GM18511 (cell line): Measurements from ENCODE around the gene ADIPOR1.
A peak's percentile ranks its signal among the peaks of the same experiment; 100 is the strongest.
"Not testable (repeated sequence)": the region's sequence is repeated elsewhere in the genome, so short reads cannot be mapped to it uniquely, and the experiment has no call there.

Experiments
- ATAC-seq: cut with Tn5 transposase; IDR thresholded peaks from one replicate; pipeline ENCODE4 v1.9.1; 2021; ENCODE audit warnings: mild to moderate bottlenecking, moderate library complexity; ENCODE audit not compliant: unreplicated experiment

ADIPOR1 gene

DNA sequence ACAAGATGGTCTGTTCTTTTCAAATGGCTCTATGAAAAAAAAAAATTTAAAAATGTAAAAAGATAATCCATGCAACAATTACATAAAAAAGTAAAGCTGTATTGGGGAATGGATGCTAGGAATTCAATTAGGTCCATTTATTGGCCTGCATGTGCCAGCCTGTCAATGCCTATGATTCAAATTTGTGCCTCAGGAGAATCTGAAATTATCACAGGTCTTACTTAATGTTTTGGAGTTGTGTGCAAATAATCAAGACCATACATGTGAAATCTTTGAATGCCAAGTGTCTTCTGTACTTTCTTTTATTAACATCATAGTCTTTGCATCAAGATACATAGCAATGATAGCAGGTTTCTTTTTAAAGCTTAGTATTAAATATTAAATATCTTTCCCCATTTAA lies 17.6 kb downstream of the ADIPOR1 start:
- ATAC-seq = no peak

DNA sequence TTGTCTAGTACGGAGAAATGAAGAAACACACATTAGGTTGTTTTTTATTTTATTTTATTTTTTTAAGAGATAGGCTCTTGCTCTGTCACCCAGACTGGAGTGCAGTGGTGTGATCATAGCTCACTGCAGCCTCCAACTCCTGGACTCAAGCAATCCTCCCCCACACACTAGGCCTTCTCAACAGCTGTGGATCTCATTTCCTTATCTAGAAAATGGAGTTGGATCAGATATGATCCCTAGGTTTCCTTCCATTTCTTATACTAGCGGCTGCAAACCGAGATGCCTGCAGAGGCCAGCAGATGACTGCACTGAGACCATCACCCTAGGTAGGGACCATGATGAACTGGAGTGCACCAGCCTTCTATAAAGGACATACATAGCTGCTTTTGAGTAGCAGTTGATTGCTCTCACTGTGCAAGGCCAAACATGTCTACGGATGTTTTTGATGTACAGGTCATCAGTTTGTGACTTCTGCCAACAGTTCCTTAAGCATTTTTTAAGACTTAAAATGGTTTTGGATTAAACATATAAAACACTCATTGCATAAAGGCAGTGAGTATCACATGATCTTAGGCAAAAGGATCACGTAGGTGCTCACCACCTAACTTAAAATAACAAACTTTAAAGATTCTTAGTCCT lies 19.7 kb downstream of the ADIPOR1 start:
- no peak for ATAC-seq

DNA sequence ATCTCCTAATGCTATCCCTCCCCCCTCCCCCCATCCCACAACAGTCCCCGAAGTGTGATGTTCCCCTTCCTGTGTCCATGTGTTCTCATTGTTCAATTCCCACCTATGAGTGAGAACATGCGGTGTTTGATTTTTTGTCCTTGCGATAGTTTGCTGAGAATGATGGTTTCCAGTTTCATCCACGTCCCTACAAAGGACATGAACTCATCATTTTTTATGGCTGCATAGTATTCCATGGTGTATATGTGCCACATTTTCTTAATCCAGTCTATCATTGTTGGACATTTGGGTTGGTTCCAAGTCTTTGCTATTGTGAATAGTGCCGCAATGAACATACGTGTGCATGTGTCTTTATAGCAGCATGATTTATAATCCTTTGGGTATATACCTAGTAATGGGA lies 21.7 kb downstream of the ADIPOR1 start:
- not testable (repeated sequence) for ATAC-seq

DNA sequence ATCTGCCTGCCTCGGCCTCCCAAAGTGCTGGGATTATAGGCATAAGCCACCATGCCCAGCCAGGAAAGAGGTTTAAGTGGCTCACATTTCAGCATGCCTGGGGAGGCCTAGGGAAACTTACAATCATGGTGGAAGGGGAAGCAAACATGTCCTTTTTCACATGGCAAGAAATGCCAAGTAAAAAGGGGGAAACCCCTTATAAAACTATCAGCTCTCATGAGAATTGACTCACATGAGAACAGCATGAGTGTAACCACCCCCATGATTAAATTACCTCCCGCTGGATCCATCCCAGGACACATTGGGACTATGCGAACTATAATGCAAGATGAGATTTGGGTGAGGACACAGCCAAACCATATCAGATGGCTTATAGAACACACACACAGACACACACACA lies 22.3 kb downstream of the ADIPOR1 start:
- ATAC-seq = no peak

DNA sequence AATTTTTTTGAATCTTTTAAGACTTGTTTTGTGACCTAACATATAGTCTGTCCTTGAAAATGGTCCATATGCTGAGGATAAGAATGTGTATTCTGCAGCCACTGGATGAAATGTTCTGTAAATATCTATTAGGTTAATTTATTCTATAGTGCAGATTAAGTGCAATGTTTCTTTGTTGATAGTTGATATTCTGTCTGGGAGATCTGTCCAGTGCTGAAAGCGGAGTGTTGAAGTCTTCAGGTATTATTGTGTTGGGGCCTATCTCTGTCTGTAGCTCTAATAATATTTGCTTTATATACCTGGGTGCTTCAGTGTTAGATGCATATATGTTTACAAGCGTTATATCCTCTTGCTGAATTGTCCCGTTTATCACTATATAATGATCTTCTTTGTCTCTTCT lies 23.4 kb downstream of the ADIPOR1 start:
- ATAC-seq = no peak

DNA sequence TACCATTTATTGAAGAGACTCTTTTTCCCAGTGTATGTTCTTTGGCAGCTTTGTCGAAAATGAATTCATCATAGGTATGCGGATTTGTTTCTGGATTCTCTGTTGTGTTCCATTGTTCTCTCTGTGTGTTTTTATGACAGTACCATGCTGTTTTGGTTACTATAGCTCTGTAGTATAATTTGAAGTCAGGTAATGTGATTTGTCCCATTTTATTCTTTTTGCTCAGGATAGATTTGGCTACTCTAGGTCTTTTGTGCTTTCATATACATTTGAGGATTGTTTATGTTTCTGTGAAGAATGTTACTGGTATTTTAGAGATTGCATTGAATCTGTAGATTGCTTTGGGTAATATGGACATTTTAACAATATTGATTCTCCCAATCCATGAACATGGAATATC lies 25.6 kb downstream of the ADIPOR1 start:
- ATAC-seq = no peak

DNA sequence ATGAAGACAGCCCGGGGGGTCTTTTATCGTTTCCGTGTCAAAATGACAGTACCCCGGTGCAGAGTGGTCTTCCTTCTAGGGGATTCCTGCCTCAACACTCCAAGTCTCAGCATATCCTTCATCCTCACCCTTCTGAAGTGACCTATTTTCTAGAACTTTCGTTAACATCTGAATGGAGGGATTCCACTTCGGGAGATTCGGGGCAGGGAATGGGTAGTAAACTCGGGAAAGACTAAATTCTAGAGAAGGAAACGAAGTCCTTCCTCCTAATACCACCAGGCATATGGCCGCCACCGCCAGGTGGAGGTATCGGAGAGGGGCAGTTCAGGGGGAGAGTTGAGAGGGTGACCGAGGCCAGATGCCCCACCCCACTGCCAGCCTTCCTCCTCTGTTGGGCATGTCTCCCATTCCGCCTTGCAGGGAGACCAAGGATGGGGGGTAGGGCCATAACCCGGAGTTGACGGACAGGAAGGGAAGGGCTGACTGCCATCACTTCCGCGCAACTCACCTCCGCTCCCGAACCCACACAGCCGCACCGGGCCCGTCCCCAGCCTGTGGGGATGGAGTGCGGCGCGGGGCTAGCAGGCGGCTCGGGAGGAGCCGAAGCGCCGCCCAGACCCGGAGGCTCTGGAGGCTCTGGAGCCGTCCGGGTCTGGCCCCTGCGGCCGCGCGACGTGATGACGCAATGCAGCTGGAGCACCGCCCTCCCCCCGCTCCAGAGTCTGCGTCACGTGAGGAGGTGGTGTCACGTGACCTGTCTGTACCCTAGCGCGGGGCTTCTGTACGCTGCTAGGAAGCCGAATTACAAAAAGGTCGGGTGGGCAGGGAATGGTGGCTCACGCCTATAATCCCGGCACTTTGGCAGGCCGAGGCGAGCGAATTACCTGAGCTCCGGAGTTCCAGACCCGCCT lies 31.3 kb downstream of the ADIPOR1 start, which contains the start of gene KLHL12:
Gene KLHL12 (minus strand): TSS at position 654 of the 911 bp plus-strand sequence. CDS start 2,072 bp downstream, outside the sequence.
- ATAC-seq = peak; percentile 92

DNA sequence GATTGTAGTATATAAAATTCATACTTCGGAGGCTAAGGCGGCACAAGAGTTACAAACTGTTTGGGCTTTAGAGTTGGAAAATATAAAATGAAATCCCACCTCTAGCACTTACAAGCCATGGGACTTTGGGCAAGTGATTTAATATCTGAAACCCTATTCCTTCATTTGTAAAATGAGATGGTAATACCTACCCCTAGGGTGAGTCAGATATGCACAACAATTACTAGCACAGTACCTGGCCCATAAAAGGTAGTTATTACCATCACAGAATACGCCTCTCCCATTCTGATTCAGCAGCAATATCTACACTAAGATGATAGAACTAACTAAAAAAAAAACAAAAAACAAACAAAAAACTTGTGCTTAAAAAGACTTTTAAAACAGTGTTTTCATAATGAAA lies 34.6 kb downstream of the ADIPOR1 start:
- no peak for ATAC-seq

DNA sequence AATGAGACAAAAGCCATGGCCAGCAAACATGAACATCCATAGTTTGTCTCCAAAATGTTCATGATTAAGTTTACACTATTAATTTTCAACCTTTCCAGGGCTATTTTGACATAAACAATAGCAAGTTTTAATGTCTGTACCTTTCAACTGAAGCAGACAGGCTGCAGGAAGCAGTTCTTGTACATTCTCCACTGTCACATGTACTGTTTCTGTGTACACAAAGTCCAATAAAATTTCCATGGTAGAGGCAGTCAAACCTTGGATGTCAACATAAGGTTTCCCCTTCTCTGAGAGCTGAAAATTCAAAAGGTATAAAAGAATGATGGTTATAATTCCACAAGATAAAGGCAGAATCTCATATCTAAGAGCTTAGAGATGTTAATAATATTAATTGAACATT lies 38.5 kb downstream of the ADIPOR1 start:
- no peak for ATAC-seq

DNA sequence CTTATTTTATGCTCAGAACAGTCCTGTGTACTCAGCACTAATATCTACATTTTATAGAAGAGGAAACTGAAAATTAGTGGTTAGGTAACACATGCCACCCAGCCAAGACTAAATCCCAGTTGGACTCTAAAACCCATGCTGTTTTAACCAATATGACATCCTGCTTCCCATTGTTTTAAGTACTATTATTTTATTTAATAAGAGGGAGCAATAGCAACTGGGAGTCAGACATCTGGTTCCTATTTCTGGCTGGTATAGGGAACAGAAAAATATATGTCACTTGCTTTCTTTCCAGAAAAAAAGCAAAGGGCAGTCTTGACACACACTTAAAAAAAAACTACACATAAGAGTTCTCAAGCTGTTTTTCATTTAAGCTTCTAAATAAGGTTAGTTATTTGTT lies 43.0 kb downstream of the ADIPOR1 start:
- no peak for ATAC-seq

DNA sequence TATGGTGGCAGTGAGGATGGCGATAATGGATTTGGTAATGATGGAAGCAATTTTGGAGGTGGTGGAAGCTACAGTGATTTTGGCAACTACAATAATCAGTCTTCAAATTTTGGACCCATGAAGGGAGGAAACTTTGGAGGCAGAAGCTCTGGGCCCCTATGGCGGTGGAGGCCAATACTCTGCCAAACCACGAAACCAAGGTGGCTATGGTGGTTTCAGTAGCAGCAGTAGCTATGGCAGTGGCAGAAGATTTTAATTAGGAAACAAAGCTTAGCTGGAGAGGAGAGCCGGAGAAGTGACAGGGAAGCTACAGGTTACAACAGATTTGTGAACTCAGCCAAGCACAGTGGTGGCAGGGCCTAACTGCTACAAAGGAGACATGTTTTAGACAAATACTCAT lies 45.6 kb downstream of the ADIPOR1 start:
- not testable (repeated sequence) for ATAC-seq

DNA sequence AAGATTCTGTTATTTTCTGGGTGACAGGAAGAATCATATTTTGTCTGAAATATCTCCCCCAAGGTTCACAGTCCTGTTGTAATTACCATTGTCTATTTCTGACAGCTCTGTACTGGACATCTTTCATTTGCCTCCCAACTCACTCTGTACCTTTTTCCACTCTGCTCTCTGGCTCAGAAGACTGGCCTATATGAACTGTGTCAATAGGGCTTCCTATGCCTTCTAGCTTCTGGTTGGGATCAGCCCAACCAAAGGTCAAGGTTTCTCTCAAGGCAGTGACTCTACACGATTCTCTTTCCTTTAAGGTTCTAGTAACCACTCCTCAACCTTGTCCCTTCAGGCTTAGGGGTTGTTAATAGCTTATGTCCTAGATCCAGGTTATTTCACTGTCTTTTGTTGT lies 48.6 kb downstream of the ADIPOR1 start:
- ATAC-seq = no peak

DNA sequence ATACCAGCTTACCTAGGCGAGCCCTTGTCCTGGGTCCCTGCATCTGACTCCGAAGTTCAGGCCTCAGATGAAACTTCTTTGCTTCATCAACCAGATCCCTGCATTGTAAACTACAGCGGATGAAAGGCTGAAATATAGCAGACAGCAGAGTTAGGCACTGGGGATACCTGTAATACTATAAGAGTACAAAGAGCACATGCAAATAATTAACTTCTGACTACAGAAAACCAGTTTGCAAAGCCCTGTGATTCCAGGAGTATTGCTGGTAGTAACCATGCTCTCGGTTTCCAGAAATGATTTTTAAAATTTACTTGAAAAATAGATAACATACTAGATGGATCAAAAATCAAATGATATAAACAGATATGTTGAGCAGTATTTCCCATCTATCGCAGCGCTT lies 49.1 kb downstream of the ADIPOR1 start:
- no peak for ATAC-seq

DNA sequence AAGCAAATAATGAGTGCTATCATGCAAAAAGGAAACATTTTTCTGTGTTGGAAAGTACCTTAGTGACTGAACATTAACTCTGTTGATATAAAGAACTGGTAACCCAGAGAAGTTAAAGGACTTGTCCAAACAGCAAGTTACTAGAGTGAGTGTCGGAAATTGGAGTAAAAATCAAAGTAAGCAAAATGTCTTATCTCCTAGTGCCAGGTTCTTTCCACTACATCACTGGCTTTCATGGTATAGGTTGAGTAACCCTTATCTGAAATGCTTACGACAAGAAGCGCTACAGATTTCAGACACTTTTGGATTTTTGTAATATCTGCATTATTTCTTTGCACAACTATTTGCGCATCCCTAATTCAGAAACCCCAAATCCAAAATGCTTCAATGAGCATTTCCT lies 52.8 kb downstream of the ADIPOR1 start:
- ATAC-seq = no peak

DNA sequence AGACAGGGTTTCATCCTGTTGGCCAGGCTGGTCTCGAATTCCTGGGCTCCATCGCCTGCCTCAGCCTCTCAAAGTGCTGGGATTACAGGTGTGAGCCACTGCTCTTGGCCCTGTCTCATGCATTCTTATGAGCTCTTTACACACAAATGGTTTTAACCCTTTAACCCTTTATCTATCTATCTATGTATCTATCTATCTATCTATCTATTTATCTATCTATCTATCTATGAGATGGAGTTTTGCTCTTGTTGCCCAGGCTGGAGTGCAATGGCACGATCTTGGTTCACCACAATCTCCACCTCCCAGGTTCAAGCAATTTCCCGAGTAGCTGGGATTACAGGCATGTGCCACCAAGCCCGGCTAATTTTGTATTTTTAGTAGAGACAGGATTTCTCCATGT lies 54.3 kb downstream of the ADIPOR1 start:
- not testable (repeated sequence) for ATAC-seq

DNA sequence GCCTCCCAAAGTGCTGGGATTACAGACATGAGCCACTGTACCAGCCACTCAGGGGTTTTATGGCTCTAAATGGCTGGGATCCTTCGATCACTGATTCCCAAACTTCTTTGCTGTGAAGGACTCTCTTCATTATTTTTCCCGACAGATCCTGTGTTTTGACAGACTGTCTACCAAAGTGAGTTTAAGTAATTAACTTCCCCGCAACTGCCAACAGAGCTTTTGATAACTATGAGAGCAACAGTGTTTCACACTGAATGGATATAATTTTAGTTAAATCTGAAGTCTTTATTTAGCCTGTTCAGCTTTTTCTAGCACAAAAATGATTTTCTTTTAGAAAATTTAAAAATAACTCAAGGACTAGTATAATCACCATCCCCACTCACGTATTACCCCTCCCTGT lies 56.6 kb downstream of the ADIPOR1 start:
- ATAC-seq = no peak

DNA sequence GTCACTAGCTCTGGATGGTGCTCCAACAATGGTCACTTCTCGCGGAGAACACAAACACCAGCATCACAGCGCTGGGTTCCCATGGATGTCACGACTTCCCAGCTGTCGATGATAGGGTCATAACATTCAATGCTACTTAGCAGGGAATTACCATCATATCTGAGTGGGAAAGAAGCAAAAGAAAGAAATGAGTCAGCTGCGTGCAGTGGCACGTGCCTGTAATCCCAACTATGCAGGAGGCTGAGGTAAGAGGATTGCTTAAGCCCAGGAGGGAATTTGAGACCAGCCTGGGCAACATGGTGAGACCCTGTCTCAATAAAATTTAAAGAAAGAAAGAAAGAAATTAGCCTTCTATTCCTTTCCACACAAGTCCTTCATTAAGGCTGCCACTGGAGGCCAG lies 65.6 kb downstream of the ADIPOR1 start:
- no peak for ATAC-seq
